B cell (primary cell): ENCODE data around the gene WDR1. TPM values are rescaled to one million over a fixed set of nuclear protein-coding genes. Genes with fewer than 3 reads are reported as not detected.

Experiments used
- ATAC-seq: fragments of 200-7000 bp; cut with Tn5 transposase; one replicate; pipeline ENCODE4 v1.10.0; 2021; ENCODE audit warnings: low read depth, mild to moderate bottlenecking, moderate number of reproducible peaks, moderate library complexity
- CTCF ChIA-PET: fragments of 350-600 bp; sonication (Branson Sonifier 250); formaldehyde crosslinking; loops from one replicate; lab custom pipeline; 2021; ENCODE audit warnings: antibody characterized with exemption, inconsistent platforms; lab: Charles Lee
- POLR2A ChIA-PET: fragments of 350-600 bp; sonication (Branson Sonifier 250); formaldehyde crosslinking; loops from one replicate; lab custom pipeline; 2021; ENCODE audit warnings: antibody characterized with exemption; lab: Charles Lee
- DNase-seq: peaks from one replicate; pipeline ENCODE4 v3.0.0; 2013
- H2AFZ ChIP-seq: 2 replicates; pipeline ENCODE4 v1.6.1; 2012; ENCODE audit warnings: mild to moderate bottlenecking, low read depth, low read length; ENCODE audit not compliant: insufficient read depth, poor library complexity, severe bottlenecking
- H3K27ac ChIP-seq, 2 donors: 1 replicate in 1 of 2; 2 replicates in 1 of 2; pipeline ENCODE4 v1.5.1; 2012 to 2013; ENCODE audit warnings: low read length in 2 of 2, mild to moderate bottlenecking in 2 of 2, moderate library complexity in 1 of 2
- H3K27me3 ChIP-seq, 4 experiments: fragments of 200-600 bp in 1 of 4; sonication (generic) in 1 of 4; replicated peaks in 1 of 4; 1 replicate in 2 of 4; 2 replicates in 2 of 4; pipeline versions ENCODE4 v1.6.1 to v1.7.0; 2013 to 2016; ENCODE audit warnings: low read length in 3 of 4, mild to moderate bottlenecking in 2 of 4, mixed read lengths in 1 of 4, moderate library complexity in 1 of 4; ENCODE audit not compliant: insufficient read depth in 4 of 4, control insufficient read depth in 3 of 4; ENCODE audit errors: control extremely low read depth in 1 of 4
- H3K36me3 ChIP-seq, 2 experiments: replicated peaks in 1 of 2; 1 replicate in 1 of 2; 2 replicates in 1 of 2; pipeline versions ENCODE4 v1.6.1 to v1.7.1; 2013; ENCODE audit warnings: low read length in 1 of 2; ENCODE audit not compliant: insufficient read depth in 2 of 2, control insufficient read depth in 1 of 2; ENCODE audit errors: control extremely low read depth in 1 of 2, extremely low read depth in 1 of 2
- H3K4me1 ChIP-seq, 2 donors: fragments of 200-600 bp in 1 of 2; sonication (generic) in 1 of 2; 1 replicate in 1 of 2; 2 replicates in 1 of 2; pipeline versions ENCODE4 v1.5.1 to v1.6.1; 2013 to 2017; ENCODE audit warnings: low read length in 2 of 2; ENCODE audit not compliant: control insufficient read depth in 2 of 2, insufficient read depth in 2 of 2
- H3K4me2 ChIP-seq: replicated peaks from 2 replicates; pipeline ENCODE3; 2012; ENCODE audit warnings: mild to moderate bottlenecking, low read depth, low read length; ENCODE audit not compliant: poor library complexity, severe bottlenecking
- H3K4me3 ChIP-seq, 5 experiments: fragments of 200-600 bp in 1 of 5; sonication (generic) in 1 of 5; 1 replicate in 3 of 5; 2 replicates in 2 of 5; pipeline versions ENCODE4 v1.5.1 to v1.7.0; 2011 to 2016; ENCODE audit warnings: low read length in 4 of 5, mild to moderate bottlenecking in 4 of 5, low read depth in 2 of 5, control low read depth in 1 of 5, moderate library complexity in 1 of 5; ENCODE audit not compliant: insufficient read depth in 1 of 5; ENCODE audit errors: control extremely low read depth in 1 of 5, extremely low read depth in 1 of 5
- H3K79me2 ChIP-seq: fragments of 200-600 bp; sonication (generic); one replicate; pipeline ENCODE4 v1.6.0; 2016; ENCODE audit warnings: low read length; ENCODE audit not compliant: control insufficient read depth, insufficient read depth
- H3K9ac ChIP-seq: fragments of 200-600 bp; sonication (generic); 2 replicates; pipeline ENCODE4 v1.6.1; 2017; ENCODE audit warnings: mild to moderate bottlenecking, low read length, moderate library complexity
- H3K9me3 ChIP-seq, 3 donors: one replicate each; pipeline versions ENCODE4 v1.6.1 to v1.7.1; 2013; ENCODE audit warnings: low read length in 2 of 3; ENCODE audit not compliant: control insufficient read depth in 2 of 3, insufficient read depth in 1 of 3; ENCODE audit errors: control extremely low read depth in 1 of 3
- H4K20me1 ChIP-seq: 2 replicates; pipeline ENCODE4 v1.6.0; 2012; ENCODE audit warnings: mild to moderate bottlenecking, low read length; ENCODE audit not compliant: insufficient read depth, control insufficient read depth, poor library complexity, severe bottlenecking
- H3K27ac Mint-ChIP-seq: one replicate; pipeline ENCODE4 v1.8.0; 2021; ENCODE audit warnings: mixed read lengths
- H3K27me3 Mint-ChIP-seq: one replicate; pipeline ENCODE4 v1.8.0; 2021; ENCODE audit warnings: mixed read lengths
- H3K4me1 Mint-ChIP-seq: one replicate; pipeline ENCODE4 v1.8.0; 2021; ENCODE audit warnings: mixed read lengths
- H3K4me3 Mint-ChIP-seq: one replicate; pipeline ENCODE4 v1.8.0; 2021; ENCODE audit warnings: mixed read lengths
- H3K9me3 Mint-ChIP-seq: one replicate; pipeline ENCODE4 v1.8.0; 2022; ENCODE audit warnings: mixed read lengths; ENCODE audit not compliant: insufficient read depth
- EZH2 ChIP-seq: IDR thresholded peaks from 2 replicates; pipeline ENCODE4 v1.6.1; 2012; ENCODE audit warnings: borderline replicate concordance, low read depth, mild to moderate bottlenecking, moderate library complexity, low read length; ENCODE audit not compliant: insufficient read depth, poor library complexity, severe bottlenecking
- WGBS: methylation state at CpG from one replicate; pipeline ENCODE4 v1.1.5; 2013; ENCODE audit warnings: missing lambda C conversion rate; ENCODE audit not compliant: insufficient coverage; 5-methylcytosine and 5-hydroxymethylcytosine counted together
- intact Hi-C: fragments of 100-400 bp; cut with micrococcal nuclease; formaldehyde crosslinking; loops from one replicate; pipeline ENCODE4 v1.10.0; 2022
- polyA plus RNA-seq: library from polyadenylated mRNA; depleted of rRNA; stranded (reverse); fragments of >200 nt; gene quantifications from 2 replicates; pipeline ENCODE4 v1.2.3, GENCODE V29; 2012
- total RNA-seq, 2 donors: library from RNA; stranded (reverse); fragments of 120-200 nt in 1 of 2; gene quantifications; 1 replicate in 1 of 2; 2 replicates in 1 of 2; pipeline versions ENCODE4 v1.2.3 to v1.2.4, GENCODE V29; 2013 to 2022
- TF ChIP-seq, protein P1 (sequence below): fragments of 200-600 bp; IDR thresholded peaks from one replicate; pipeline ENCODE4 v1.8.0; 2022; ENCODE audit warnings: antibody characterized with exemption, mild to moderate bottlenecking

Gene WDR1
- total and polyA plus RNA-seq, 2 donors (not counting 1 experiment from before 2014, with no cell fraction given) = 134 to 217 TPM

DNA sequence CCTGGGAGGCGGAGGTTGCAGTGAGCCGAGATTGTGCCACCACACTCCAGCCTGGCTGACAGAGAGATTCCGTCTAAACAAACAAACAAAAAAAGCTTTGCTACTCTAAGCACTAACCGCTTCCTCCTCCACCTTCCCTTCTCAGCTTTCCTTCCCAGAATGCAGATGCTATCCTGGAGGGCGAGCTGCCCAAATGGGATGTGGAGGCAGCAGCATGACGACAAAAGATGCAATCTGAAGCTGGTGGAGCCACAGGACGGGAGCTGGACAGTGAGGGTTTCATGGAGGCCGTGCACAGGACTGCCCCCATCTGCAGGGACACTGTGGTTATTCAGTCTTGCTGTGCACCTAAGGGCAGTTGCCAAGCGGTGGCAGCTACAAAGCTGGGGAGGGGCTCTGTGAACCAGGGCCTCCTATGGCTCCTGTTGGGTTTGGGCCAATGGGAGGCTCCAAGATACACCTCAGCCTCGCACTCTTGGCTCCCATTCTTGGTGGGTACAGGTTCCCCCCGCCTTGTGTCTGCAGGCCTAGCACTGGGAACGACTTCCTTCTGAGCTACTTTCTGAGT, 47.4 kb downstream of the WDR1 start:
- 97% methylated on average over 9 of the region's 12 CpGs for WGBS
- POLR2A ChIA-PET = no interaction called here
- H3K9ac ChIP-seq = no peak overlapping the region

More for the DNA sequence above, 47.4 kb downstream of the WDR1 start:
- intact Hi-C loops = no loop called here
- Histone ChIP-seq H3K4me2 (no peak overlapping the region), H3K79me2 (no peaks in the 10 kb centered on the region), H3K36me3 (peaks cover 0 to 29% of the 10 kb centered on the region in 2 experiments), H3K4me3 (no peak overlapping the region), H4K20me1 (no peaks in the 10 kb centered on the region), H3K9me3 (no peaks in the 10 kb centered on the region), H3K4me1 (no peaks in the 10 kb centered on the region), H3K27me3 (no peaks in the 10 kb centered on the region), H3K27ac (no peak overlapping the region), H2AFZ (no peak overlapping the region)
- DNase-seq = no peak
- Mint-ChIP-seq H3K9me3 (no peaks in the 10 kb centered on the region), H3K27ac (no peak overlapping the region), H3K27me3 (no peaks in the 10 kb centered on the region), H3K4me3 (no peak overlapping the region), H3K4me1 (no peaks in the 10 kb centered on the region)
- no peak for TF ChIP-seq EZH2
- TF ChIP-seq, protein P1, sequence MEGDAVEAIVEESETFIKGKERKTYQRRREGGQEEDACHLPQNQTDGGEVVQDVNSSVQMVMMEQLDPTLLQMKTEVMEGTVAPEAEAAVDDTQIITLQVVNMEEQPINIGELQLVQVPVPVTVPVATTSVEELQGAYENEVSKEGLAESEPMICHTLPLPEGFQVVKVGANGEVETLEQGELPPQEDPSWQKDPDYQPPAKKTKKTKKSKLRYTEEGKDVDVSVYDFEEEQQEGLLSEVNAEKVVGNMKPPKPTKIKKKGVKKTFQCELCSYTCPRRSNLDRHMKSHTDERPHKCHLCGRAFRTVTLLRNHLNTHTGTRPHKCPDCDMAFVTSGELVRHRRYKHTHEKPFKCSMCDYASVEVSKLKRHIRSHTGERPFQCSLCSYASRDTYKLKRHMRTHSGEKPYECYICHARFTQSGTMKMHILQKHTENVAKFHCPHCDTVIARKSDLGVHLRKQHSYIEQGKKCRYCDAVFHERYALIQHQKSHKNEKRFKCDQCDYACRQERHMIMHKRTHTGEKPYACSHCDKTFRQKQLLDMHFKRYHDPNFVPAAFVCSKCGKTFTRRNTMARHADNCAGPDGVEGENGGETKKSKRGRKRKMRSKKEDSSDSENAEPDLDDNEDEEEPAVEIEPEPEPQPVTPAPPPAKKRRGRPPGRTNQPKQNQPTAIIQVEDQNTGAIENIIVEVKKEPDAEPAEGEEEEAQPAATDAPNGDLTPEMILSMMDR = no peak
- CTCF ChIA-PET = no interaction called here
- no peak for ATAC-seq
